Non-pigmented ciliary epithelial cell (primary cell): Measurements from ENCODE around the gene SENP3.

ENCODE experiments used
- DNase-seq: peaks from one replicate; pipeline ENCODE4 v3.0.0-alpha.2; 2010; ENCODE audit warnings: low read depth

SENP3 gene

DNA sequence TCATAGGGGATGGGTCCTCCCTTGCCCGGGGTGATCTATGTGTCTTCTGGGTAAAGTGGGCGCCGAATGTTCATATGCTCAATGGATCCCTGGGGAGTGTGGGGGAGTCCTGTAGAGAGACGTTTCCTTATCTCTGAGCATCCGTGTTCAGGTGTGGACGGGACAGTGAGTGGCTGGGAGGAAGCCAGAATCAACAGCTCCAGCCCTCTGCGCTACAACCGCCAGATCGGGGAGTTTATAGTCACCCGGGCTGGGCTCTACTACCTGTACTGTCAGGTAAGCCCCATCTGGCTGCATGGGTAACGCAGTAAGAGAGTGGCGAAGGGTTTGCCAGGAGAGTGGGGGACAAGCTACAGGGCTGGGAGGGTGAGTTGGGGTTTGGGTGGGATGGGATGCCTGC, 5.1 kb upstream of the SENP3 start:
- DNase-seq, result no peak

DNA sequence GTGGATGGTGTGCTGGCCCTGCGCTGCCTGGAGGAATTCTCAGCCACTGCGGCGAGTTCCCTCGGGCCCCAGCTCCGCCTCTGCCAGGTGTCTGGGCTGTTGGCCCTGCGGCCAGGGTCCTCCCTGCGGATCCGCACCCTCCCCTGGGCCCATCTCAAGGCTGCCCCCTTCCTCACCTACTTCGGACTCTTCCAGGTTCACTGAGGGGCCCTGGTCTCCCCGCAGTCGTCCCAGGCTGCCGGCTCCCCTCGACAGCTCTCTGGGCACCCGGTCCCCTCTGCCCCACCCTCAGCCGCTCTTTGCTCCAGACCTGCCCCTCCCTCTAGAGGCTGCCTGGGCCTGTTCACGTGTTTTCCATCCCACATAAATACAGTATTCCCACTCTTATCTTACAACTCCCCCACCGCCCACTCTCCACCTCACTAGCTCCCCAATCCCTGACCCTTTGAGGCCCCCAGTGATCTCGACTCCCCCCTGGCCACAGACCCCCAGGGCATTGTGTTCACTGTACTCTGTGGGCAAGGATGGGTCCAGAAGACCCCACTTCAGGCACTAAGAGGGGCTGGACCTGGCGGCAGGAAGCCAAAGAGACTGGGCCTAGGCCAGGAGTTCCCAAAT, 4.5 kb upstream of the SENP3 start:
- no peak for DNase-seq

DNA sequence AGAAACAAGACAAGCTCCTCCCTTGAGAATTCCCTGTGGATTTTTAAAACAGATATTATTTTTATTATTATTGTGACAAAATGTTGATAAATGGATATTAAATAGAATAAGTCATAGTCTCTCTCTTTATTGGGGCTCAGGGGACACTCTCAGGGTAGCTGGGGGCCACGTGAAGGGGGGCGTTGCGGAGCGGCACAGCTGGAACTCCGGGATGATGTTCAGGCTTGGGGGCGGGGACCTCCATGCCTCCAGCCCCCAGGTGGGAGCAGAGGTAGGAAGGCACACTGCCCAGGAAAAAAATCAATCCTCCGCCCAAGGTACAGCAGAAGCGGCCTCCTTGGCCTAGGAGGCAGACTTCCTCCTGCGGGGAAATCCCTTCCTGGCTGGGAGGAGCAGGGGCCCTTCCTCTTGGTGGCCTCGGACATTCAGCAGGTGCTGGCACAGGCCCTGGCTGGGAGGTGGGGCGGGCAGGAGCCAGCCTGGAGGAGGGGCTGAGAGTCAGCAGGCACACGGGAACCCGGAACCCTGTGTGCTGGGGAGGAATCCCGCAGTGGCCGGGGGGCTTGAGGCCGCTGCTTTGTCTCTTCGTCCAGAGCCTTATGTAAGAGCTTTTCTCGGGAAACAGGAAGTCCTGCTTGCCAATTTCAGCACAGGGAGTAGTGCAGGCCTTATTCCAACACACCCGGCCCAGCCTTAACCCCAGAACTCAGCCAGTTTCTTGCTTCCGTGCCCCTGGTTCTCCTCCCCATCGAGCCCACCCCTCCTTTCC, 3.8 kb upstream of the SENP3 start:
- DNase-seq, result no peak

DNA sequence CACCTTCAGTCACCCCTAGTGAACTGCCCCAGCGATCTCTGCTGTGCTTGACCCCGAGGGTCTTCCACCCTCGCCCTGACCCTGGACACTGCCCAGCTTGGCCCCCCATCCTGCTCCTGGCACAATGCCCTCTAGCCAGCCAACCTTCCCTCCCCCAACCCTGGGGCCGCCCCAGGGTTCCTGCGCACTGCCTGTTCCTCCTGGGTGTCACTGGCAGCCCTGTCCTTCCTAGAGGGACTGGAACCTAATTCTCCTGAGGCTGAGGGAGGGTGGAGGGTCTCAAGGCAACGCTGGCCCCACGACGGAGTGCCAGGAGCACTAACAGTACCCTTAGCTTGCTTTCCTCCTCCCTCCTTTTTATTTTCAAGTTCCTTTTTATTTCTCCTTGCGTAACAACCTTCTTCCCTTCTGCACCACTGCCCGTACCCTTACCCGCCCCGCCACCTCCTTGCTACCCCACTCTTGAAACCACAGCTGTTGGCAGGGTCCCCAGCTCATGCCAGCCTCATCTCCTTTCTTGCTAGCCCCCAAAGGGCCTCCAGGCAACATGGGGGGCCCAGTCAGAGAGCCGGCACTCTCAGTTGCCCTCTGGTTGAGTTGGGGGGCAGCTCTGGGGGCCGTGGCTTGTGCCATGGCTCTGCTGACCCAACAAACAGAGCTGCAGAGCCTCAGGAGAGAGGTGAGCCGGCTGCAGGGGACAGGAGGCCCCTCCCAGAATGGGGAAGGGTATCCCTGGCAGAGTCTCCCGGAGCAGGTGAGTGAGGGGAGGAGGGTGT, 3.0 kb upstream of the SENP3 start, which contains the start of gene TNFSF13:
Gene TNFSF13, plus strand, starts transcription at position 207 of the 776 bp plus-strand sequence. Its CDS starts 290 bp downstream, at position 497.
- DNase-seq, result no peak

DNA sequence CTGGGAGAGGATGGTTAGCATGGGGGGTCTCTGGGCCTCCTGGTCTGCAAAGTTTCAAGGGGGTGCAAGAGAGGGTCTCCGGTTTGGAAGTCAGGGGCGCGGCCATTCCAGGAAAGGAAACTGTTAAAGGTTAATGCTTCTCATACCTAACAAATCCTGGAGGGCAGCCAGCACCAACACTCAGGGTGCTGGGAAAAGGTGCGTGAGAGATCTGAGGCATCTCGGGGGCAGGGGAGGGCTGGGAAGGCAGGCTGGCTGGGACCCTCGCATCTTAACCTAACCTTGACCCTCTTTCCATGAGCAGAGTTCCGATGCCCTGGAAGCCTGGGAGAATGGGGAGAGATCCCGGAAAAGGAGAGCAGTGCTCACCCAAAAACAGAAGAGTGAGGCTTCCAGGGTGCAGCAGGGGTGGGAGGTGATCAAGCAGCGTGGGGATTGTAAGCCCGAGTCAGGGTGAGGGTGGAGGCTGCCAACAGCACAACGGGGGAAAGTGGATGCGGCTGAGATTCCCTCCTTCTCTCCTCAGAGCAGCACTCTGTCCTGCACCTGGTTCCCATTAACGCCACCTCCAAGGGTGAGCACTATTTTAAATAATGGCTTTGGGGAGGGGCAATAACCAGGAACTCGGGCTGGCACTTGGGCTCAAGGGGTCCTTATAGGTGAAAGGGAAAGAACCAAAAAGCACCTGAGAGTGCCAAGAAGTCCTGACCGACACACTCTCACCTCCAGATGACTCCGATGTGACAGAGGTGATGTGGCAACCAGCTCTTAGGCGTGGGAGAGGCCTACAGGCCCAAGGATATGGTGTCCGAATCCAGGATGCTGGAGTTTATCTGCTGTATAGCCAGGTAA, 2.2 kb upstream of the SENP3 start:
- no peak for DNase-seq

DNA sequence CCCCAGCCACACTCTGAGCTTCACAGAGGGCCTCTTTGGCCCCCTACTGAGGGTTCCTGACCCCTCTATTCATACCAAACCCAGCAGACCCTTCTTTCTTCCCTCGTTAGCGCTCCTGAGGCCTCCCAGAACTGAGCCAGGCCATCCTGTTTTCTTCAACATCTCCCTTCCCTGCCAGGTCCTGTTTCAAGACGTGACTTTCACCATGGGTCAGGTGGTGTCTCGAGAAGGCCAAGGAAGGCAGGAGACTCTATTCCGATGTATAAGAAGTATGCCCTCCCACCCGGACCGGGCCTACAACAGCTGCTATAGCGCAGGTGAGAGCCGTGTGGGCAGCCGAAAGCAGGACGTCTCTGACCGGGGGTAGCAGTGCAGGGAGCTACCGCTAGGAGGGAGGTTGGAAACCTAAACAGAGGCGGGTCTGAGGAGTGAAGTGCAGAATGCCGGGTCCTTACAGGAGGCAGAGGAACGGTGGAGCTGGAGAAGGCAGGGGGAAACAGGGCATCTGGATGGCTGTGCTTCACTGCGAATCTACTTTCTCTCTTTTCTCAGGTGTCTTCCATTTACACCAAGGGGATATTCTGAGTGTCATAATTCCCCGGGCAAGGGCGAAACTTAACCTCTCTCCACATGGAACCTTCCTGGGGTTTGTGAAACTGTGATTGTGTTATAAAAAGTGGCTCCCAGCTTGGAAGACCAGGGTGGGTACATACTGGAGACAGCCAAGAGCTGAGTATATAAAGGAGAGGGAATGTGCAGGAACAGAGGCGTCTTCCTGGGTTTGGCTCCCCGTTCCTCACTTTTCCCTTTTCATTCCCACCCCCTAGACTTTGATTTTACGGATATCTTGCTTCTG, 1.3 kb upstream of the SENP3 start:
- no peak for DNase-seq

DNA sequence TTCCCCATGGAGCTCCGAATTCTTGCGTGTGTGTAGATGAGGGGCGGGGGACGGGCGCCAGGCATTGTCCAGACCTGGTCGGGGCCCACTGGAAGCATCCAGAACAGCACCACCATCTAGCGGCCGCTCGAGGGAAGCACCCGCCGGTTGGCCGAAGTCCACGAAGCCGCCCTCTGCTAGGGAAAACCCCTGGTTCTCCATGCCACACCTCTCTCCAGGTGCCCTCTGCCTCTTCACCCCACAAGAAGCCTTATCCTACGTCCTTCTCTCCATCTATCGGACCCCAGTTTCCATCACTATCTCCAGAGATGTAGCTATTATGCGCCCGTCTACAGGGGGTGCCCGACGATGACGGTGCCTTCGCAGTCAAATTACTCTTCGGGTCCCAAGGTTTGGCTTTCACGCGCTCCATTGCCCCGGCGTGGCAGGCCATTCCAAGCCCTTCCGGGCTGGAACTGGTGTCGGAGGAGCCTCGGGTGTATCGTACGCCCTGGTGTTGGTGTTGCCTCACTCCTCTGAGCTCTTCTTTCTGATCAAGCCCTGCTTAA, 617 bp upstream of the SENP3 start:
- no peak for DNase-seq

DNA sequence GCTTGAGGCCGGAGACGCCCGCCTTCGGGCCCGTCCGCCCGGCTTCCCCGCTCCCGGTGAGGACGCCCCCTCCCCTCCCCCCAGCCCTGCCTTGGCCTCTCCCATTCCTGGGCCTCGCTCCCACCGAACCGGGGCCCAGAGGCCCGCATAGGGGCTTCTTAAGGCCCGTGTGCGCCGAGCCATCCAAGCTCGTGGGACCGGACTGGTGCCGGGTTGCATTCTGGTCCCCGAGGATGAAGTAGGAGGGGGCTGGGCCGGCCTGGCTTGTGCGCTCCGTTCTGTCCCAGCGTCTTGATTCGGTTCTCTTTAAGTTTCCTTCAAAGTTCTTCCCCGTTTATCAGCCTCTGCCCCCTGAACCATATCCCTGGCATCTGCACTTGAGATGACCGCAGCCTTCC, 488 bp downstream of the SENP3 start:
- no peak for DNase-seq

DNA sequence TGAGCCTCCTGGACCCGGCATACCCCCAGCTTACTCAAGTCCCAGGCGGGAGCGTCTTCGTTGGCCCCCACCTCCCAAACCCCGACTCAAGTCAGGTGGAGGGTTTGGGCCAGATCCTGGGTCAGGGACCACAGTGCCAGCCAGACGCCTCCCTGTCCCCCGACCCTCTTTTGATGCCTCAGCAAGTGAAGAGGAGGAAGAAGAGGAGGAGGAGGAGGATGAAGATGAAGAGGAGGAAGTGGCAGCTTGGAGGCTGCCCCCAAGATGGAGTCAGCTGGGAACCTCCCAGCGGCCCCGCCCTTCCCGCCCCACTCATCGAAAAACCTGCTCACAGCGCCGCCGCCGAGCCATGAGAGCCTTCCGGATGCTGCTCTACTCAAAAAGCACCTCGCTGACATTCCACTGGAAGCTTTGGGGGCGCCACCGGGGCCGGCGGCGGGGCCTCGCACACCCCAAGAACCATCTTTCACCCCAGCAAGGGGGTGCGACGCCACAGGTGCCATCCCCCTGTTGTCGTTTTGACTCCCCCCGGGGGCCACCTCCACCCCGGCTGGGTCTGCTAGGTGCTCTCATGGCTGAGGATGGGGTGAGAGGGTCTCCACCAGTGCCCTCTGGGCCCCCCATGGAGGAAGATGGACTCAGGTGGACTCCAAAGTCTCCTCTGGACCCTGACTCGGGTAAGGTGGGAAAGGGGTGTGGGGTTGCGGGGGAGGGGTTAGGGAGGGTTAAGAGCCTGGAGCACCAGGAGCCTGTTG, 1.6 kb downstream of the SENP3 start:
- DNase-seq, result no peak

DNA sequence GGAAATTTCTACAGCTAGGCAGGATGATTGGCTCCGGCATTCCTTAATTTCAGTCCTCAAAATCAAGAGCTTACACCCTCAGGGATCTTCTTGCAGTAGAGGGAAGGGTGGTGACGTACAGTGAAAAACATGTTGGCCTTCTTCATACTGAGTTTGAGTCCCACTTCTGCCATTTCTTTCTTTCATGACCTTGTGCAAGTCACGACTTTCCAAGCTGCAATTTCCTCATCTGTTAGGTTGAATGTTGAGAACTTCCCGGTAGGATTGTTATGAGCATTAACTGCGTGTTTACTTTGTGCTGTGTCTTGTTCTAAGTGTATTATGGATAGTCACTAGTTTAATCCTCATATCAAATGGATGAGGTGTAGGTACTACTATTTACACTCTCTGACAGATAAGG, 7.9 kb downstream of the SENP3 start:
- DNase-seq, result no peak

DNA sequence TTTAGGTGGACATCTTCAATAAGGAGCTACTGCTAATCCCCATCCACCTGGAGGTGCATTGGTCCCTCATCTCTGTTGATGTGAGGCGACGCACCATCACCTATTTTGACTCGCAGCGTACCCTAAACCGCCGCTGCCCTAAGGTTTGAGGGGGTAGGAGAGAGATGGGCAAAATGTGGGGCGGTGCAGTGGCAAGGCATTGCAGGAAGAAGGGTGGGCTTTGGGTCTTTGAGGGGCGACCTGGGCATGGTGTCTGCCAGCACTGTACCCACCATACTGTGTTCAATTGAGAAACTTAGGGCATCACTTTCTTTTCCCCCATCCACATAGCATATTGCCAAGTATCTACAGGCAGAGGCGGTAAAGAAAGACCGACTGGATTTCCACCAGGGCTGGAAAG, 8.6 kb downstream of the SENP3 start:
- no peak for DNase-seq

DNA sequence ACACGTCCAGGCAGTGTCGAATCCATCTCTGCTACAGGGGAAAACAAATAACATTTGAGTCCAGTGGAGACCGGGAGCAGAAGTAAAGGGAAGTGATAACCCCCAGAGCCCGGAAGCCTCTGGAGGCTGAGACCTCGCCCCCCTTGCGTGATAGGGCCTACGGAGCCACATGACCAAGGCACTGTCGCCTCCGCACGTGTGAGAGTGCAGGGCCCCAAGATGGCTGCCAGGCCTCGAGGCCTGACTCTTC, 10.5 kb downstream of the SENP3 start:
- DNase-seq, result no peak

DNA sequence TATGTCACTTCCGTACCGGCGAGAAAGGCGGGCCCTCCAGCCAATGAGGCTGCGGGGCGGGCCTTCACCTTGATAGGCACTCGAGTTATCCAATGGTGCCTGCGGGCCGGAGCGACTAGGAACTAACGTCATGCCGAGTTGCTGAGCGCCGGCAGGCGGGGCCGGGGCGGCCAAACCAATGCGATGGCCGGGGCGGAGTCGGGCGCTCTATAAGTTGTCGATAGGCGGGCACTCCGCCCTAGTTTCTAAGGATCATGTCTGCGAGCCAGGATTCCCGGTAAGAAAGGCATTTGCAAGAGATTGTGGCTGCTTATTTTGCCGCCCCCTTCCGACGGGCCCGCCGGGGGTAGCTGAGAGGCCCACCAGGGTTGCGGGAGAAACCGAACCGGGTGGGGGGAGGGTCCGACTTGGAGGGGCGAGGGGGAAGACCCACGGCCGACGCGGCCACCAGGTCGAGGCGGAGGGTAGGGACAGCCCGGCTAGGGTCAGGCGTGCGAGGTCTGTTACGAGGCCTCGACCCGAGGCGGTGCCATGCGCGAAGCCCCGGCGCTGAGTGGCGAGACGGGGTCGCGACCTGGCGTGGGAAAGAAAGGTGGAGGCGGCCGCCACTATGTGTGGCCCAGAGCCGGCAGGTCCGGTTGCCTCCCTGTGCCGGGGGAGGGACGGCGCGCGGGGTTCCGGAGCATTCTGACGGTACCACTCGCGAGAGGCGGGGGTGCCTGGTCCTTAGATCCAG, 11.0 kb downstream of the SENP3 start:
- peak; percentile 97 for DNase-seq

DNA sequence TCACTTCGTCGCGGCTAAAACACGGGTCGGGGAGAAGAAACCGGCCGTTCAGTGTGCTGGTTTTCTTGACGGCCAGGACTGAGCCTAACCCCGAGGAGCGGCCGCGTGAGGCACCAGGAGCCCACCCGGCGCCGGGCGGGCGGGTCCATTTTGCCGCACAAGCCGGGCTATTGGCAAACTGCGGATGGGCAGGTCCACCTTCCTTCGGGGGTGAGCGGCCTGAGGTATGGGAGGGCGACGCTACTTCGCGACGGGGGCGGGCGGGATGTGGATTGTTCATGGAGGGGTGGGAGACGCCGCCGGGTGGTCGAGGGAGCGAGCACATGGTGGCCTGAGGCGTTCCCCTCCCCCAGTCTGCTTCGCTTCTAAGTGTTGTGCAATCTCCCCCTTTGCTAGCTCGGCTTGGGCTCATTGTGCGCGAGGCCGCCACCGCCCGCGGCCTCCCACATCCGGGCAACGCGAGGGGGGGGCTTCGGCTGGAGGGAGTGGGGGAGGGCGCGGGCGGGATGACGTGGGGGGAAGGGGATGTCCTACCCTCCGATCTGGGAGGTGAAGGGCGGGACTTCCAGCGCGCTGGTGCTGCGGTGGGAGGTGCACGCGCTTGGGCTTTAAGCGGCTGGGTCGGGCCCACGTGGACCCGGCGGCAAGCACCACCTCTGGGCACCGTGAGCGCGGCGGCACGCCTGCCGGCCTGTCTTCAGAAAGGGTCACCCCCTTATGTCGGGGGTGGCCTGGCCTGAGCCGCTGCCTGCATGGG, 11.8 kb downstream of the SENP3 start:
- DNase-seq, result no peak

DNA sequence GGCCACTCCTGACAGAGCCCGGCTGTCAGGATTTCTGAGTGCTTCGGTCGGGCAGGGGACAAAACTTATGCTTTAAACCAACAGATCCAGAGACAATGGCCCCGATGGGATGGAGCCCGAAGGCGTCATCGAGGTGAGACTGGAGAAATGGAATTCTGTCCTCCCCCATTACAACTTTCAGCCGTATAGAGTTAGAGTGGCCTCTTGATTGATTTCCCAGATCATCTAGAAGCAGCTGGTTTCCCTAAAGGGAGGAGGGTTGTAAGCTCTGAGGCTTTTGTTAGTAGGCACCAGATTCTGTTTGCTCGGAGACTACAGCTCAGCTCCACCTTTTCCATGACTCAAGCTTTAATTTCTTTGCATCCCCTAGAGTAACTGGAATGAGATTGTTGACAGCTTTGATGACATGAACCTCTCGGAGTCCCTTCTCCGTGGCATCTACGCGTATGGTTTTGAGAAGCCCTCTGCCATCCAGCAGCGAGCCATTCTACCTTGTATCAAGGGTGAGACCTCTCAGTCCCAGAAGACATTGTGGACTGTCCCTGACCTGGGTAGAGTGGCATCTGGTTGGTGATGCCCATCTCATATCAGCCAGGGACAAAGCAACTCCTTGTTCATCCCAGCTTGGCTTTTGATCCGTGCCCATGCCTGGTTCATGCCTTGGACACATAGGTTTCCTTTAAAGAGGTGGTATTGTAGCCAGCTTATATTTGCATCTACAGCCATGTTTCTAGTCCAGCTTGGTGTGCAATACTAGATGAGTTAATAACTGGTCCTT, 12.6 kb downstream of the SENP3 start:
- DNase-seq, result no peak

DNA sequence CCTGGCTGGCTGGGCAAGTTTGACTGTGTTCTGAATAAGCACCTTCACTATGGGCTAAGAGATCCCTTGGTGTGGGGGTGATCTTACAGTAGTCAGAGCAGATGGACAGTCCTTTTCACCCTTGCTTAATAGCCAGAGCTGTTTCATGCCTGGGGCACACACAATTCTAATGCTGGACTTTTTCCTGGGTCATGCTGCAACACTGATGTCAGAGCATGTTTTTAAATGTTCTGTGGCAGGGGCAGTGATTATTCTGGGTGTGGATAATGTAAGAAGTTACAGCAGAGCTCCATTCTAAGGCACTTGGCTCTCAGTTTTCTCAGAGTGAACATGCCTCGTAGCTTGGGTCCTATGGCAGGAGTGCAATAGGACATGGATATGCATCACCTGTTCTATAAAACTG, 13.8 kb downstream of the SENP3 start:
- no peak for DNase-seq

DNA sequence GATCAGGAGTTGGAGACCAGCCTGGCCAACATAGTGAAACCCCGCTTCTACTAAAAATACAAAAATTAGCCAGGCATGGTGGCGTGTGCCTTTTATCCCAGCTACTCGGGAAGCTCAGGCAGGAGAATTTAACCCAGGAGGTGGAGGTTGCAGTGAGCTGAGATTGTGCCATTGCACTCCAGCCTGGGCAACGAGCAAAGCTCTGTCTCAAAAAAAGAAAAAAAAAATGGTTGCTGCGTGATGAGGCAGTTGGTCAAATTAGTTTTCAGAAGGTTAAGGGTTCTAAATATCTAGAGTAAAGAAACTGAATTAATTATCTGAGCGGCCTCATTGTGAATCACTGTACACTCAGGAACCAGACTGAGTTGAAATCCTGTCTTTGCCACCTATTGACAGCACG, 14.2 kb downstream of the SENP3 start:
- DNase-seq, result no peak

DNA sequence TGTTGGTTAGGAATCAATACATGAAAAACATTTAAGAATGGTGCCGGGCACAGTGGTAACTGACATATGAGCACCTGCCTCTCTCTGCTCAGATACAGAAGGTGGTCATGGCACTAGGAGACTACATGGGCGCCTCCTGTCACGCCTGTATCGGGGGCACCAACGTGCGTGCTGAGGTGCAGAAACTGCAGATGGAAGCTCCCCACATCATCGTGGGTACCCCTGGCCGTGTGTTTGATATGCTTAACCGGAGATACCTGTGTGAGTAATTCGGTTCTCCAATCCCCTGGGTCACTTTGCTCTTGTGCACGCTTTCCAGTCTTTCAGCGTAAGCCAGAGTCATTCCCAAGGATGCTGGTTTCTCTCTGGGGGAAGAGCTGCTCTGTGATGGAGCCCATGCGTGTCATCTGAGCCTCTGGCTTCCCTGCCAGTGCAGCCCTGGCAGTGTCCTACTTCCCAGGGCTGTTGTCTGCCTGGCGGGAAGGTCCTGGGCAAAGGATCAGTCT, 14.8 kb downstream of the SENP3 start:
- no peak for DNase-seq
